Duodenal mucosa (tissue), 2 donors: ENCODE data around the gene GPR156.

Experiments used
- H3K27ac ChIP-seq: one replicate; pipeline ENCODE4 v1.7.0; 2013; ENCODE audit warnings: low read depth, low read length
- H3K27me3 ChIP-seq, 2 donors: one replicate each; pipeline ENCODE4 v1.7.0; 2013; ENCODE audit warnings: low read length in 2 of 2, control low read depth in 1 of 2; ENCODE audit not compliant: insufficient read depth in 2 of 2, control insufficient read depth in 1 of 2
- H3K36me3 ChIP-seq, 2 donors: one replicate each; pipeline ENCODE4 v1.7.0; 2013; ENCODE audit warnings: low read length in 2 of 2, control low read depth in 1 of 2; ENCODE audit not compliant: insufficient read depth in 2 of 2, control insufficient read depth in 1 of 2
- H3K4me1 ChIP-seq, 2 donors: one replicate each; pipeline ENCODE4 v1.7.0; 2013; ENCODE audit warnings: low read length in 2 of 2, control low read depth in 1 of 2; ENCODE audit not compliant: insufficient read depth in 2 of 2, control insufficient read depth in 1 of 2
- H3K4me3 ChIP-seq, 2 donors: one replicate each; pipeline ENCODE4 v1.7.0; 2013; ENCODE audit warnings: low read length in 2 of 2, low read depth in 1 of 2
- H3K9ac ChIP-seq, 2 donors: one replicate each; pipeline ENCODE4 v1.7.0; 2013; ENCODE audit warnings: low read length in 2 of 2, low read depth in 1 of 2
- H3K9me3 ChIP-seq, 2 donors: one replicate each; pipeline ENCODE4 v1.7.0; 2013; ENCODE audit warnings: low read length in 2 of 2, control low read depth in 1 of 2; ENCODE audit not compliant: control insufficient read depth in 1 of 2

The GPR156 gene

DNA sequence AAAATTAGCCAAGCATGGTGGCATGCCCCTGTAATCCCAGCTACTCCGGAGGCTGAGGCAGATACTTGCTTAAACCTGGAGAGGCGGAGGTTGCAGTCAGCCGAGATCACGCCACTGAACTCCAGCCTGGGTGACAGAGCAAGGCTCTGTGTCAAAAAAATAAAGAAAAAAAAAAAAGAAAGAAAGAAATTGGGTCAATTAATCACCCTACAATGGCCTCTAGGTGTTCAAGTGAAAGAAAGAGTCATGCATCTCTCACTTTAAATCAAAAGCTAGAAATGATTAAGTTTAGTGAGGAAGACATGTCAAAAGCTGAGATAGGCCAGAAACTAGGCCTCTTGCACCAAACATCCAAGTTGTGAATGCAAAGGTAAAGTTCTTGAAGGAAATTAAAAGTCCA is 145.9 kb downstream of the GPR156 start:
- Histone ChIP-seq H3K27ac (no peak overlapping the region), H3K4me3 (no peak overlapping the region), H3K36me3 (no peaks in the 10 kb centered on the region), H3K9me3 (no peaks in the 10 kb centered on the region), H3K27me3 (no peaks in the 10 kb centered on the region), H3K9ac (no peak overlapping the region), H3K4me1 (no peaks in the 10 kb centered on the region)

DNA sequence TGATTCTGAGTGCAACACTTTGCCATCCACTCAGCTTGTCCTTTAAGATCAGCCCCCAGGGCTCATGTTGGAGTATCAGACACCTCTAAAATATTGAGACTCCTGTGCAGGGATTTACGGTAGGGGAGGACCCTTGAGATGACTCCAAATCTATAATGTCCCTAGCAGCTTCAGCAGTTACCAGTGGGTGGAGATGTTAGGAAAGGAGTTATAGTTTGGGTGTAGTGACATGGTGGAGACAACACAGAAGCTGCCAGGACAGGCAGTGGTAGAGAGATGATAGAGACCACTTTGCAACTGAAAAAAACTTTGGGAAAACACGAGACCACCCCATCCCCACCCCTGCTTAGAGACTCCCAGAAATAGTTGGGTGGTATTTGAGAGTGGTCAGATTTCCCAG is 147.5 kb downstream of the GPR156 start:
- Histone ChIP-seq H3K4me1 (no peaks in the 10 kb centered on the region), H3K9me3 (no peaks in the 10 kb centered on the region), H3K9ac (no peak overlapping the region), H3K27me3 (no peaks in the 10 kb centered on the region), H3K36me3 (no peaks in the 10 kb centered on the region), H3K27ac (no peak overlapping the region), H3K4me3 (no peak overlapping the region)

DNA sequence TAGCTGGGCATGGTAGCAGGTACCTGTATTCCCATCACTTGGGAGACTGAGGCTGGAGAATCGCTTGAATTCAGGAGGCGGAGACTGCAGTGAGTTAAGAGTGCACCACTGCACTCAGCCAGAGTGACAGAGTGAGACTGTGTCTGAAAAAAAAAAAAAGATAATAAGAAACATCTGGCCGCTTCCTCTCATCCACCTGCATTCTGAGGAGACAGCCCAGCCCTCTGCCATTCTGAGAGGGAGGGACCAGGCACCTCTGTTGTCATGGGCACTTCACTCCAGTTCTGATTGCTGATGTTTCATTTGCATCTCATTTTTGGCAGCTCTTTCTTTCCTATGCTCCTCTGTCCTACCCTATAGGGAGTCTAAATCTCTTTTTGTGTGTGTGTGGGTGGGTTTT is 154.4 kb downstream of the GPR156 start:
- Histone ChIP-seq H3K4me1 (no peaks in the 10 kb centered on the region), H3K36me3 (no peaks in the 10 kb centered on the region), H3K9me3 (no peaks in the 10 kb centered on the region), H3K9ac (no peak overlapping the region), H3K27me3 (no peaks in the 10 kb centered on the region), H3K27ac (no peak overlapping the region), H3K4me3 (no peak overlapping the region)

DNA sequence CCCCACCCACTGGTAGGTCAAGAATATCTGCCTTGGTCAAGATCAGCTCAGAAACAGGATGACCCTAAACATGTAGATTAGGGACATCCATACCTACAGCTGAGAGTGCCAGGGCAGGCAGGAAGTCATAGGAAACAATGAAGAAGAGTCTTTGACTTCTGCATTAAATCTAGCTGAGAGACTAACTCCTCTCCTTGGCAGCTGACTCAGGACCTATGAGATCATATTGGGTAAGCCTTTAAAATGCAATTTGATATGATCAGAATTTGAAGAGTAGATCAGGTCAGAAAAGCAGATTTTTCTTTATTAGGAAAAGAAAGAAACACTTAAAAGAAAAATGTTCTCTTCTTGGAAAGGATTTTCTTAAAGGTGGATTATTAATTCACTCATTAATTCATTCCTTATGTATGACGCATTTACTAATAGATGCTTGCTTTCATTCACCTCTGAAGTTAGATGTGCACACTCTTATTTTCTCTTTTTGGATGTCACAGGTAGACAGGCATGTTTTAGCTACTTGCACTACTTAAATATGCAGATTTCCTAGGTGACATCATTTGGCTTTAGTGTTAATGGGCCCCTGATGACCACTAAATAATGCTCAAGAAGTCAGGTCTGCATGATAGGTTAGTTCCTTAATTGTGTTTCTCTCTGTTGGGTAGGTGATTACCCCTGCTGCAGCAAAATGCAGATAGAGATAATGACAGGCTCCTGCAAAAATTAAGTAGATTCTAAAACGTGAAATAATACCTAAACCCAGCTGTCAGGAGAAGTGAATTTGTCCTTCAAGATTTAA is 155.1 kb downstream of the GPR156 start:
- H3K9ac ChIP-seq: no peak overlapping the region
- no peaks in the 10 kb centered on the region for H3K9me3 ChIP-seq
- H3K36me3 ChIP-seq: no peaks in the 10 kb centered on the region
- no peaks in the 10 kb centered on the region for H3K4me1 ChIP-seq
- no peak overlapping the region for H3K27ac ChIP-seq
- H3K27me3 ChIP-seq: no peaks in the 10 kb centered on the region
- H3K4me3 ChIP-seq: no peak overlapping the region

DNA sequence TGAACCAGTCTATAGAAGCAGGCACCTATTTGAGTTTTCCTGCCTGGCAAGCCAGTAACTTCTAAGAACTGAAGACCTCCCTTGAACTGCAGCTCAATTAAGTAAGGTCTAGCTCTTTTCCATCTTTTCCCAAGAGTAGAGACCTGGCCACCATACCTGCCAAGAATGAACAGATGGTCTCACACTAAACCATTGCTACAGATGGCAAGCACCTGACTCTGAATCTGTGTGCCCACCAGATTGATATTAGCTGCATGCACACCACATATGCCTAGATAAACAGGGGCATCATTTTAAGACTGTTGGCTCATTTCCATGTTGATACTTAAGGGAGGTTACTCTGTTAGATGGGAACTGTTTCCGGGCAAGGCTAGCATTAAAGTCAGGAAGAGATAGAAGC is 156.0 kb downstream of the GPR156 start:
- H3K9ac ChIP-seq: no peak overlapping the region
- H3K9me3 ChIP-seq: no peaks in the 10 kb centered on the region
- no peak overlapping the region for H3K27ac ChIP-seq
- no peaks in the 10 kb centered on the region for H3K27me3 ChIP-seq
- no peak overlapping the region for H3K4me3 ChIP-seq
- H3K36me3 ChIP-seq: no peaks in the 10 kb centered on the region
- no peaks in the 10 kb centered on the region for H3K4me1 ChIP-seq

DNA sequence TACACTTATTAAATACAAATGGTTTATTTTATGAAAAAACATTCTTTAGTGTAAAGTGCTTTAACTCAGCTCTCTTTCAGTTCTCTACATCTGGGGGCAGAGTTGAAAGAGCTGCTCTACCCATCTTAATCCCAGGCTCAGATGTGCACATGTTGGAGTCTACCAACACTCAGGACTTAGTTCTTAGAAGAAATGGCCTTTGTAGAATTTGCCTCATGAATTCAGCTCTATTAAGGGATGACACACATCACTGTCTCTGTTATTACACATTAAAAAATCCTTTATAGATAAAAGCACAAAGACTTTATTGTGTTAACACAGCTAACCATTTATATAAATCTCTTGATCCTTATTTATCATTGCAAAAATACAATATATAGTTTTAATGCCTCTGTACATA is 159.0 kb downstream of the GPR156 start:
- H3K9ac ChIP-seq: no peak overlapping the region
- no peaks in the 10 kb centered on the region for H3K27me3 ChIP-seq
- H3K9me3 ChIP-seq: no peaks in the 10 kb centered on the region
- no peak overlapping the region for H3K4me3 ChIP-seq
- no peak overlapping the region for H3K27ac ChIP-seq
- no peaks in the 10 kb centered on the region for H3K4me1 ChIP-seq
- no peaks in the 10 kb centered on the region for H3K36me3 ChIP-seq

DNA sequence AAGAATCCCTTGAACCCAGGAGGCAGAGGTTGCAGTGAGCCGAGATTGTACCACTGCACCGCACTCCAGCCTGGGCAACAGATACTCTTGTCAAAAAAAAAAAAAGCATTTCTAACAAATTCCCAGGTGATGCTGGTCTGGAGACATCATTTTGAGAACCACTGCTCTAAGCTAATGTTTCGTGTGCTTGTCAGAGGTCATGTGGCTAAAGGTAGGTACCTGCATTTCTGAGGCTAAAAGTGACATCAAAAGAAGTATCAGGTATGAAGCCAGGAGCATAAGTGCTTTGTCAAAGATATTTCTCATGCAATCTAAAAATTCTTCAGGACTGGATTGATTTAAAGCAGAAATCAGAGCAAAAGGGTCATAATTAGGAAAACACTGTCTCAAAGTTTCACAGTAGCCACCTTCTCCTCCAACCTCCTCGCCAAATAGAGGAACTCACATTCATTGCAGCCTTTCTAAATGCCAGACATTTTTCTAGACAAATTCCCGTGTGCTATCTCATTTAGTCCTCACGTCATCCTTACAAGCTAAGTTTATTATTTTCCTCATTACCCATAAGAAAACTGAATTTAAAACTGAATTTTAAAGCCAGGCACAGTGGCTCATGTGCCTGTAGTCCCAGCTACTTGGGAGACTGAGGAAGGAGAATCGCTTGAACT is 165.0 kb downstream of the GPR156 start:
- H3K9me3 ChIP-seq: peaks cover 0 to 4% of the 10 kb centered on the region in 2 donors

More for the DNA sequence above, 165.0 kb downstream of the GPR156 start:
- no peaks in the 10 kb centered on the region for H3K36me3 ChIP-seq
- H3K4me1 ChIP-seq: no peaks in the 10 kb centered on the region
- no peak overlapping the region for H3K4me3 ChIP-seq
- H3K27me3 ChIP-seq: no peaks in the 10 kb centered on the region
- H3K9ac ChIP-seq: no peak overlapping the region
- no peak overlapping the region for H3K27ac ChIP-seq
